ENCODE results near the gene GCNT4.
A peak's percentile ranks its signal among the peaks of the same experiment; 100 is the strongest.

Gene GCNT4

GRCh38 chr5:75051217-75051751 lies 1.1 kb downstream of the GCNT4 start:
- H2BK5ac ChIP-seq (ENCODE audit: low read depth, low read length, poor library complexity, severe bottlenecking) = no peak overlapping the region
- no peak overlapping the region for H3K23ac ChIP-seq (ENCODE audit: low read length in 2 of 2)
- H3K9ac ChIP-seq (ENCODE audit: low read length) = no peak overlapping the region
- H2AK5ac ChIP-seq (ENCODE audit: low read length, severe bottlenecking) = no peak overlapping the region
- peak overlapping the region; percentile 30 for H3K4me2 ChIP-seq (ENCODE audit: low read length, poor library complexity, severe bottlenecking)
- H3K14ac ChIP-seq (ENCODE audit: low read length in 2 of 2) = no peak overlapping the region
- peaks cover 27% of the 10 kb centered on the region for H3K4me1 ChIP-seq (ENCODE audit: control insufficient read depth, insufficient read depth, low read depth, low read length)
- H3K79me1 ChIP-seq (replicated peaks; ENCODE audit: low read length, poor library complexity, severe bottlenecking) = peaks cover 6% of the 10 kb centered on the region
- H2AFZ ChIP-seq (ENCODE audit: low read depth, low read length) = no peak overlapping the region
- no peak overlapping the region for H4K91ac ChIP-seq (ENCODE audit: low read length)
- H2BK120ac ChIP-seq (ENCODE audit: low read depth, low read length) = no peak overlapping the region
- no peak overlapping the region for H3K4ac ChIP-seq (ENCODE audit: low read depth in 1 of 2, low read length in 2 of 2)
- H3K4me3 ChIP-seq (ENCODE audit: insufficient read depth in 1 of 2, low read depth in 1 of 2, low read length in 2 of 2) = peak overlapping the region in 1 of 2 experiments; percentile 16
- no peak overlapping the region for H3K18ac ChIP-seq (ENCODE audit: low read depth in 1 of 2, low read length in 2 of 2)
- H2BK12ac ChIP-seq (ENCODE audit: low read length in 2 of 2) = peak overlapping the region in 1 of 2 experiments; percentile 16
- no peak overlapping the region for H2BK15ac ChIP-seq (ENCODE audit: low read depth, poor library complexity, severe bottlenecking)
- 82% methylated on average over 7 of the region's 7 CpGs for WGBS
- H3K27ac ChIP-seq (ENCODE audit: low read length, poor library complexity, severe bottlenecking) = no peak overlapping the region
- no peak overlapping the region for H4K8ac ChIP-seq (ENCODE audit: low read length)
- peaks cover 0 to 1% of the 10 kb centered on the region in 2 experiments for H3K36me3 ChIP-seq (ENCODE audit: control insufficient read depth in 1 of 2, insufficient read depth in 2 of 2, low read depth in 1 of 2, low read length in 2 of 2)
- H3K9me3 ChIP-seq (ENCODE audit: control insufficient read depth, low read length) = no peaks in the 10 kb centered on the region
- no peak for DNase-seq
- peaks cover 0 to 2% of the 10 kb centered on the region in 2 experiments for H3K27me3 ChIP-seq (ENCODE audit: control insufficient read depth in 1 of 2, insufficient read depth in 1 of 2, low read length in 2 of 2)

GRCh38 chr5:75050415-75050814 lies 1.9 kb downstream of the GCNT4 start:
- H3K27ac ChIP-seq (ENCODE audit: low read length, poor library complexity, severe bottlenecking) = no peak overlapping the region
- H3K27me3 ChIP-seq (ENCODE audit: control insufficient read depth in 1 of 2, insufficient read depth in 1 of 2, low read length in 2 of 2) = no peaks in the 10 kb centered on the region
- 94% methylated on average over 11 of the region's 11 CpGs for WGBS
- peak overlapping the region in 1 of 2 experiments; percentile 24 for H3K4ac ChIP-seq (ENCODE audit: low read depth in 1 of 2, low read length in 2 of 2)
- DNase-seq = peak; percentile 65
- H3K4me2 ChIP-seq (ENCODE audit: low read length, poor library complexity, severe bottlenecking) = peak overlapping the region; percentile 0
- H3K79me1 ChIP-seq (replicated peaks; ENCODE audit: low read length, poor library complexity, severe bottlenecking) = peaks cover 9% of the 10 kb centered on the region
- no peak overlapping the region for H3K18ac ChIP-seq (ENCODE audit: low read depth in 1 of 2, low read length in 2 of 2)
- no peak overlapping the region for H3K9ac ChIP-seq (ENCODE audit: low read length)
- H3K36me3 ChIP-seq (ENCODE audit: control insufficient read depth in 1 of 2, insufficient read depth in 2 of 2, low read depth in 1 of 2, low read length in 2 of 2) = peaks cover 0 to 5% of the 10 kb centered on the region in 2 experiments
- H2AFZ ChIP-seq (ENCODE audit: low read depth, low read length) = no peak overlapping the region
- H3K14ac ChIP-seq (ENCODE audit: low read length in 2 of 2) = no peak overlapping the region
- no peak overlapping the region for H2BK120ac ChIP-seq (ENCODE audit: low read depth, low read length)
- H3K4me1 ChIP-seq (ENCODE audit: control insufficient read depth, insufficient read depth, low read depth, low read length) = peaks cover 25% of the 10 kb centered on the region
- H3K23ac ChIP-seq (ENCODE audit: low read length in 2 of 2) = no peak overlapping the region
- no peak overlapping the region for H3K4me3 ChIP-seq (ENCODE audit: insufficient read depth in 1 of 2, low read depth in 1 of 2, low read length in 2 of 2)
- no peak overlapping the region for H4K91ac ChIP-seq (ENCODE audit: low read length)
- no peaks in the 10 kb centered on the region for H3K9me3 ChIP-seq (ENCODE audit: control insufficient read depth, low read length)
- H2BK12ac ChIP-seq (ENCODE audit: low read length in 2 of 2) = no peak overlapping the region
- H2BK5ac ChIP-seq (ENCODE audit: low read depth, low read length, poor library complexity, severe bottlenecking) = no peak overlapping the region
- peak overlapping the region; percentile 12 for H2AK5ac ChIP-seq (ENCODE audit: low read length, severe bottlenecking)
- peak overlapping the region; percentile 70 for H4K8ac ChIP-seq (ENCODE audit: low read length)
- H2BK15ac ChIP-seq (ENCODE audit: low read depth, poor library complexity, severe bottlenecking) = no peak overlapping the region

GRCh38 chr5:75049456-75050351 lies 2.7 kb downstream of the GCNT4 start:
- no peak overlapping the region for H3K14ac ChIP-seq (ENCODE audit: low read length in 2 of 2)
- H3K4ac ChIP-seq (ENCODE audit: low read depth in 1 of 2, low read length in 2 of 2) = no peak overlapping the region
- peaks cover 10% of the 10 kb centered on the region for H3K79me1 ChIP-seq (replicated peaks; ENCODE audit: low read length, poor library complexity, severe bottlenecking)
- no peak overlapping the region for H2BK12ac ChIP-seq (ENCODE audit: low read length in 2 of 2)
- no peak overlapping the region for H2BK15ac ChIP-seq (ENCODE audit: low read depth, poor library complexity, severe bottlenecking)
- H3K9ac ChIP-seq (ENCODE audit: low read length) = no peak overlapping the region
- no peak overlapping the region for H3K27ac ChIP-seq (ENCODE audit: low read length, poor library complexity, severe bottlenecking)
- H3K36me3 ChIP-seq (ENCODE audit: control insufficient read depth in 1 of 2, insufficient read depth in 2 of 2, low read depth in 1 of 2, low read length in 2 of 2) = peaks cover 0 to 5% of the 10 kb centered on the region in 2 experiments
- H3K23ac ChIP-seq (ENCODE audit: low read length in 2 of 2) = no peak overlapping the region
- no peak overlapping the region for H2AFZ ChIP-seq (ENCODE audit: low read depth, low read length)
- no peak overlapping the region for H4K91ac ChIP-seq (ENCODE audit: low read length)
- WGBS = 66% methylated on average over 10 of the region's 11 CpGs
- no peak overlapping the region for H2BK120ac ChIP-seq (ENCODE audit: low read depth, low read length)
- no peak overlapping the region for H3K4me3 ChIP-seq (ENCODE audit: insufficient read depth in 1 of 2, low read depth in 1 of 2, low read length in 2 of 2)
- peak overlapping the region; percentile 58 for H2AK5ac ChIP-seq (ENCODE audit: low read length, severe bottlenecking)
- H3K9me3 ChIP-seq (ENCODE audit: control insufficient read depth, low read length) = no peaks in the 10 kb centered on the region
- no peak overlapping the region for H2BK5ac ChIP-seq (ENCODE audit: low read depth, low read length, poor library complexity, severe bottlenecking)
- no peaks in the 10 kb centered on the region for H3K27me3 ChIP-seq (ENCODE audit: control insufficient read depth in 1 of 2, insufficient read depth in 1 of 2, low read length in 2 of 2)
- peak; percentile 75 for DNase-seq
- peak overlapping the region in 1 of 2 experiments; percentile 48 for H3K18ac ChIP-seq (ENCODE audit: low read depth in 1 of 2, low read length in 2 of 2)
- peak overlapping the region; percentile 70 for H4K8ac ChIP-seq (ENCODE audit: low read length)
- peaks cover 23% of the 10 kb centered on the region for H3K4me1 ChIP-seq (ENCODE audit: control insufficient read depth, insufficient read depth, low read depth, low read length)
- no peak overlapping the region for H3K4me2 ChIP-seq (ENCODE audit: low read length, poor library complexity, severe bottlenecking)

- H3K27me3 ChIP-seq (ENCODE audit: control insufficient read depth in 1 of 2, insufficient read depth in 1 of 2, low read length in 2 of 2) = no peaks in the 10 kb centered on the region
- no peak overlapping the region for H2BK120ac ChIP-seq (ENCODE audit: low read depth, low read length)
- H3K79me1 ChIP-seq (replicated peaks; ENCODE audit: low read length, poor library complexity, severe bottlenecking) = peaks cover 18% of the 10 kb centered on the region
- no peak overlapping the region for H3K18ac ChIP-seq (ENCODE audit: low read depth in 1 of 2, low read length in 2 of 2)
- H2AK5ac ChIP-seq (ENCODE audit: low read length, severe bottlenecking) = no peak overlapping the region
- WGBS = 46% methylated on average over 6 of the region's 7 CpGs
- H2BK15ac ChIP-seq (ENCODE audit: low read depth, poor library complexity, severe bottlenecking) = no peak overlapping the region
- H3K27ac ChIP-seq (ENCODE audit: low read length, poor library complexity, severe bottlenecking) = peak overlapping the region; percentile 10
- H3K4me1 ChIP-seq (ENCODE audit: control insufficient read depth, insufficient read depth, low read depth, low read length) = peaks cover 22% of the 10 kb centered on the region
- peak overlapping the region; percentile 42 for H3K9ac ChIP-seq (ENCODE audit: low read length)
- peak overlapping the region; percentile 22 for H2BK5ac ChIP-seq (ENCODE audit: low read depth, low read length, poor library complexity, severe bottlenecking)
- H2AFZ ChIP-seq (ENCODE audit: low read depth, low read length) = no peak overlapping the region
- no peak overlapping the region for H3K23ac ChIP-seq (ENCODE audit: low read length in 2 of 2)
- no peak overlapping the region for H3K14ac ChIP-seq (ENCODE audit: low read length in 2 of 2)
- H3K9me3 ChIP-seq (ENCODE audit: control insufficient read depth, low read length) = no peaks in the 10 kb centered on the region
- no peak overlapping the region for H3K4ac ChIP-seq (ENCODE audit: low read depth in 1 of 2, low read length in 2 of 2)
- H4K91ac ChIP-seq (ENCODE audit: low read length) = no peak overlapping the region
- H4K8ac ChIP-seq (ENCODE audit: low read length) = no peak overlapping the region
- peak overlapping the region in 1 of 2 experiments; percentile 64 for H3K4me3 ChIP-seq (ENCODE audit: insufficient read depth in 1 of 2, low read depth in 1 of 2, low read length in 2 of 2)
- peaks cover 0 to 13% of the 10 kb centered on the region in 2 experiments for H3K36me3 ChIP-seq (ENCODE audit: control insufficient read depth in 1 of 2, insufficient read depth in 2 of 2, low read depth in 1 of 2, low read length in 2 of 2)
- peak; percentile 86 for DNase-seq
- H3K4me2 ChIP-seq (ENCODE audit: low read length, poor library complexity, severe bottlenecking) = peak overlapping the region; percentile 6
- no peak overlapping the region for H2BK12ac ChIP-seq (ENCODE audit: low read length in 2 of 2)
Observed at GRCh38 chr5:75048457-75048953, 3.9 kb downstream of the GCNT4 start.

Measured in mesenchymal stem cell (in vitro differentiated cells and primary cell).